Activated naive CD4-positive, alpha-beta T cell treated with anti-CD3 and anti-CD28 coated beads, Interleukin-2, amount 50 U/mL, for 24 hours (primary cell): ENCODE data around the gene PAK1.
"Not testable (repeated sequence)": the region's sequence is repeated elsewhere in the genome, so short reads cannot be mapped to it uniquely, and the experiment has no call there.

Experiments used
- H3K27ac Mint-ChIP-seq: one replicate; pipeline ENCODE4 v1.8.0; 2021; ENCODE audit warnings: mild to moderate bottlenecking, mixed read lengths
- H3K27me3 Mint-ChIP-seq: one replicate; pipeline ENCODE4 v1.8.0; 2021; ENCODE audit warnings: mixed read lengths
- H3K36me3 Mint-ChIP-seq: one replicate; pipeline ENCODE4 v1.8.0; 2021; ENCODE audit warnings: mixed read lengths
- H3K4me1 Mint-ChIP-seq: one replicate; pipeline ENCODE4 v1.8.0; 2021; ENCODE audit warnings: mixed read lengths
- H3K4me3 Mint-ChIP-seq: one replicate; pipeline ENCODE4 v1.8.0; 2021; ENCODE audit warnings: mild to moderate bottlenecking, mixed read lengths
- H3K9me3 Mint-ChIP-seq: one replicate; pipeline ENCODE4 v1.8.0; 2021; ENCODE audit warnings: mixed read lengths

Gene PAK1

GRCh38 chr11:77308838-77309237, 165.1 kb downstream of the PAK1 start:
- Mint-ChIP-seq H3K36me3 (no peaks in the 10 kb centered on the region), H3K4me3 (no peak overlapping the region), H3K27ac (peak overlapping the region; percentile 94)

DNA sequence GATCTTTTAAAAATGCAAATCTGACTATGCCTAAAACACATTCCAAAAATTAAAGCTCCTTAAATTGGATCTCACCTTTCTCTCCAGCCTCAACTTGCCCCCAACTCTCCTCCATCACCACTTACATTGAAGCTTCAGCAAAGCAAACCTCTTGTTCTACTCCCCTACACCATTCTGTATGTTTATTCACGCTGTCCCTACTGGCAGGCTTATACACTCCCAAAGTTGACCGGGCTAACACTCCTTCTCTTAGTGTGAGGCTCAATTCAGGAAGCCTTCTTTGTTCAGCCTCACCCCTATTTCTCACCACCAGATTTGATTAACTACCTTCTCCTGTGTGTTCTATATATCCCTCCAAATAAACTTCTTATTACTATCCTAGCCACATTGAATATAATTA, 170.6 kb downstream of the PAK1 start:
- Mint-ChIP-seq H3K9me3 (no peaks in the 10 kb centered on the region), H3K27ac (no peak overlapping the region), H3K36me3 (no peaks in the 10 kb centered on the region), H3K27me3 (no peaks in the 10 kb centered on the region), H3K4me3 (no peak overlapping the region), H3K4me1 (no peaks in the 10 kb centered on the region)

More at GRCh38 chr11:77308838-77309237, 165.1 kb downstream of the PAK1 start:
- Mint-ChIP-seq H3K9me3 (no peaks in the 10 kb centered on the region), H3K27me3 (no peaks in the 10 kb centered on the region), H3K4me1 (peaks cover 4% of the 10 kb centered on the region)

DNA sequence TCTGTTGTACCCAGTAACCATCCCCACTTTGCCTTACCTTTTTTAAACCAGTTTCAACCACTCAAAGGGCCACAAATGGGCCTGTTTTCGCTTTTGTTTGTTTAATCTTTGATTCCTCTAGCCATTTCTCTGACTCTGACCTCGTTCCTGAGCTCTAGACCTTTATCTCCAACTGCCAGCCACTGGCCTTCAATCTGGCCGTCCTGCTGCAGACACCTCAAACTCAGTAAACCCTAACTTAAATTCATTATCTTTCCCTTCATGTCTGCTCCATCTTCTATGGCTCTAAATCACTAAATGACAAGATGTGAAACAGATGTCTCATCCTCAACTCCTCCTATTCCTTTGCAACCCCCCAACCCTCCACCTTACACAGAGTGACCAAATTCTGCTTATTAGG, 171.1 kb downstream of the PAK1 start:
- H3K36me3 Mint-ChIP-seq, result no peaks in the 10 kb centered on the region
- H3K27ac Mint-ChIP-seq, result no peak overlapping the region

GRCh38 chr11:77301510-77301909, 172.4 kb downstream of the PAK1 start, which contains the start of gene GDPD4:
Gene GDPD4, minus strand, starts transcription at chr11:77301686. Its CDS starts 16,549 bp downstream, at chr11:77285137.
- Mint-ChIP-seq H3K36me3 (no peaks in the 10 kb centered on the region), H3K27me3 (no peaks in the 10 kb centered on the region), H3K4me3 (no peak within 1 kb of the TSS), H3K27ac (no peak within 1 kb of the TSS), H3K4me1 (no peaks in the 10 kb centered on the region), H3K9me3 (no peaks in the 10 kb centered on the region)

More for the DNA sequence above, 171.1 kb downstream of the PAK1 start:
- Mint-ChIP-seq H3K9me3 (no peaks in the 10 kb centered on the region), H3K4me3 (no peak overlapping the region), H3K4me1 (no peaks in the 10 kb centered on the region), H3K27me3 (no peaks in the 10 kb centered on the region)

GRCh38 chr11:77300695-77301094, 173.2 kb downstream of the PAK1 start:
- Mint-ChIP-seq H3K27ac (no peak overlapping the region), H3K27me3 (no peaks in the 10 kb centered on the region), H3K4me3 (no peak overlapping the region), H3K36me3 (no peaks in the 10 kb centered on the region), H3K4me1 (no peaks in the 10 kb centered on the region), H3K9me3 (no peaks in the 10 kb centered on the region)

DNA sequence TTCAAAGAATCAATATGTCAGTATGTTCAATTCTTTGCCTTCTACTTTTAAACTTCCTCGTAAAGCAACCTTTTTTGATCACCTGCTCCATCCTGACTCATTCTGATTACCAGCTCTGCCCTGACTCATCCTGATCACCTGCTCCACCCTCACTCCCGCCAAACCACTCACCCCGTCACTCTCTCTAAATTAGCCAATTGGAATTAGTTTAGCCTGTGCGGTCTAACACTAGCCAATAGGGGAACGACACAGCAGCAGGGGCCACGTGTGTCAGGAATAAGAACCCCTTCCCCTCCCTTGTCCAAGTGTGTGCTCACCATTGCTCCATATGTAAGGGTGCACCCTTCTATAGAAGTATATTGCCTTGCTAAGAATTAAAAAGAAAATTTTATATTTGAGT, 173.9 kb downstream of the PAK1 start:
- H3K27ac Mint-ChIP-seq, H3K4me1 Mint-ChIP-seq, H3K27me3 Mint-ChIP-seq, H3K9me3 Mint-ChIP-seq, H3K4me3 Mint-ChIP-seq, H3K36me3 Mint-ChIP-seq: not testable (repeated sequence)

- H3K4me1 Mint-ChIP-seq, result no peaks in the 10 kb centered on the region
- no peaks in the 10 kb centered on the region for H3K9me3 Mint-ChIP-seq
- H3K27me3 Mint-ChIP-seq, result peaks cover 1% of the 10 kb centered on the region
- no peaks in the 10 kb centered on the region for H3K36me3 Mint-ChIP-seq
- no peak overlapping the region for H3K27ac Mint-ChIP-seq
- no peak overlapping the region for H3K4me3 Mint-ChIP-seq
Measured at GRCh38 chr11:77299528-77299993, 174.3 kb downstream of the PAK1 start.

GRCh38 chr11:77294040-77294439, 179.9 kb downstream of the PAK1 start:
- Mint-ChIP-seq H3K27me3 (peaks cover 6% of the 10 kb centered on the region), H3K4me1 (no peaks in the 10 kb centered on the region), H3K36me3 (no peaks in the 10 kb centered on the region), H3K4me3 (no peak overlapping the region), H3K27ac (no peak overlapping the region), H3K9me3 (no peaks in the 10 kb centered on the region)

- Mint-ChIP-seq H3K36me3 (no peaks in the 10 kb centered on the region), H3K27ac (no peak overlapping the region), H3K4me1 (no peaks in the 10 kb centered on the region), H3K9me3 (no peaks in the 10 kb centered on the region), H3K27me3 (peaks cover 17% of the 10 kb centered on the region), H3K4me3 (no peak overlapping the region)
Measured at GRCh38 chr11:77289737-77290136, 184.2 kb downstream of the PAK1 start.

DNA sequence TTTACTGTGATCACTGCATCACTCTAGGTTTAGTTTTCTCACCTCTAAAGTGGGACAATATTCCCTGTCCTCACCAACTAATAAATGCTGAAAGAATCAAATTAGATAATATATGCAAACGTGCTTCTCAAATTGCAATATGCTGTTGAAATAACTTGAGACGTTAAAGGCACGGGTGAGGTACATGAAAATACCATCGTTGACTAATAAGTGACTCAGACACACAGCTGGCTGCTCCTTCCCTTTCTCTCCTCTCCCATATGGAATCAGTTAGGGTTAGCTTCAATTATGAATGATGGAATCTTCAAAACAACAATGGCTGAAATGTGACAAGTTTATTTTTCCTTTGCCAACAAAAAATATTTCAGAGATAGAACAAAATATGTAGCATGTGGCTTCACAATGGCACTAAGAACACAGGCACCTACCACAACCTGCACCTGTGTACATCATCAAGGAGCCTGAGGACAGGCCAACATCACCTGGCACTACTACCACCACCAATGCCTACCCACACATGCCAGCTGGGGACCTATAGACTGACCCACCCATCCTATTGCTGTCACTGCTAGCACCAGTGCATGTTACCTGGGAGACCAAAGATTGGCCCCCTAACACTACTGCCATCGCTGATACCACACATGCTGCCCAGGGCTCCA, 186.2 kb downstream of the PAK1 start:
- no peaks in the 10 kb centered on the region for H3K36me3 Mint-ChIP-seq
- no peaks in the 10 kb centered on the region for H3K4me1 Mint-ChIP-seq
- no peak overlapping the region for H3K27ac Mint-ChIP-seq
- no peak overlapping the region for H3K4me3 Mint-ChIP-seq
- peaks cover 19% of the 10 kb centered on the region for H3K27me3 Mint-ChIP-seq
- no peaks in the 10 kb centered on the region for H3K9me3 Mint-ChIP-seq

- no peaks in the 10 kb centered on the region for H3K4me1 Mint-ChIP-seq
- H3K4me3 Mint-ChIP-seq, result no peak overlapping the region
- H3K27ac Mint-ChIP-seq, result no peak overlapping the region
- H3K36me3 Mint-ChIP-seq, result no peaks in the 10 kb centered on the region
- no peaks in the 10 kb centered on the region for H3K9me3 Mint-ChIP-seq
- peaks cover 18% of the 10 kb centered on the region for H3K27me3 Mint-ChIP-seq
Measured at GRCh38 chr11:77287136-77287535, 186.8 kb downstream of the PAK1 start.

GRCh38 chr11:77284476-77285468, 189.1 kb downstream of the PAK1 start:
- H3K27me3 Mint-ChIP-seq, result peaks cover 21% of the 10 kb centered on the region
- no peak overlapping the region for H3K4me3 Mint-ChIP-seq
- H3K9me3 Mint-ChIP-seq, result no peaks in the 10 kb centered on the region
- no peak overlapping the region for H3K27ac Mint-ChIP-seq
- no peaks in the 10 kb centered on the region for H3K4me1 Mint-ChIP-seq
- no peaks in the 10 kb centered on the region for H3K36me3 Mint-ChIP-seq

DNA sequence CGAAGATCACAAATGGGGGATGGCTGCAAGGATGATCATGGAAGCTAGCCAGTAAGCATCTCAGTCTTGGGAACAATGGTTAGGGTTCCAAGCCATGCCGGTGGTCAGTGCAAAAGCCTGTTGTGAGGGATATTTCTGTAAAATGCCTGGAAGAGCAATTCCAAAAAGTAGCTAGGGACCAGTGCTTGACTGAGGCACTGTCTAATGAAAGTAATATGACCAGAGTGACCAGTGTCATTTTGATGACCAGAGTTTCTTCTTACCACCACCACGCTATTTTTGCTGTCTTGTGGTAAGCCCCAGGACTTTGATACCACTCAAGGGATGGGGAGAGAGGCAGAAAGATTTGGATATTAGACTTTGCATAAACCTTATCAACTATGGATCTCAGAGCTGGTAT, 190.8 kb downstream of the PAK1 start:
- no peaks in the 10 kb centered on the region for H3K9me3 Mint-ChIP-seq
- H3K4me1 Mint-ChIP-seq, result no peaks in the 10 kb centered on the region
- H3K4me3 Mint-ChIP-seq, result no peak overlapping the region
- H3K36me3 Mint-ChIP-seq, result no peaks in the 10 kb centered on the region
- no peak overlapping the region for H3K27ac Mint-ChIP-seq
- peaks cover 23% of the 10 kb centered on the region for H3K27me3 Mint-ChIP-seq

GRCh38 chr11:77278595-77279506, 195.0 kb downstream of the PAK1 start:
- no peak overlapping the region for H3K27ac Mint-ChIP-seq
- no peaks in the 10 kb centered on the region for H3K4me1 Mint-ChIP-seq
- H3K36me3 Mint-ChIP-seq, result no peaks in the 10 kb centered on the region
- no peak overlapping the region for H3K4me3 Mint-ChIP-seq
- no peaks in the 10 kb centered on the region for H3K9me3 Mint-ChIP-seq
- H3K27me3 Mint-ChIP-seq, result peaks cover 15% of the 10 kb centered on the region

GRCh38 chr11:77276271-77276670, 197.6 kb downstream of the PAK1 start:
- no peaks in the 10 kb centered on the region for H3K9me3 Mint-ChIP-seq
- H3K27me3 Mint-ChIP-seq, result peaks cover 11% of the 10 kb centered on the region
- H3K27ac Mint-ChIP-seq, result no peak overlapping the region
- H3K4me1 Mint-ChIP-seq, result no peaks in the 10 kb centered on the region
- no peak overlapping the region for H3K4me3 Mint-ChIP-seq
- H3K36me3 Mint-ChIP-seq, result no peaks in the 10 kb centered on the region
